HCT116 (cell line): ENCODE results near the gene INHBE.

Source experiments
- EZH2phosphoT487 ChIP-seq: fragments of 200-600 bp; IDR thresholded peaks from 2 replicates; pipeline ENCODE4 v1.6.1; 2018; ENCODE audit warnings: antibody characterized with exemption, borderline replicate concordance
- SRF ChIP-seq: IDR thresholded peaks from 2 replicates; pipeline ENCODE4 v1.6.1; 2012; ENCODE audit warnings: low read depth
- TF ChIP-seq, protein P1 (sequence below), 3 experiments: fragments of 200-600 bp in 1 of 3; sonication (generic) in 1 of 3; IDR thresholded peaks in 2 of 3; conservative IDR thresholded peaks in 1 of 3; 2 replicates each; pipeline ENCODE4 v1.5.1; 2012 to 2017; ENCODE audit warnings: low read depth in 2 of 3, low read length in 2 of 3, antibody characterized with exemption in 1 of 3, borderline replicate concordance in 1 of 3, control low read depth in 1 of 3, mild to moderate bottlenecking in 1 of 3, mixed read lengths in 1 of 3, mixed run types in 1 of 3, moderate library complexity in 1 of 3; ENCODE audit not compliant: insufficient read depth in 1 of 3
- TF ChIP-seq, protein P2 (sequence below): IDR thresholded peaks from 2 replicates; pipeline ENCODE4 v1.6.1; 2012; ENCODE audit warnings: low read depth

DNA sequence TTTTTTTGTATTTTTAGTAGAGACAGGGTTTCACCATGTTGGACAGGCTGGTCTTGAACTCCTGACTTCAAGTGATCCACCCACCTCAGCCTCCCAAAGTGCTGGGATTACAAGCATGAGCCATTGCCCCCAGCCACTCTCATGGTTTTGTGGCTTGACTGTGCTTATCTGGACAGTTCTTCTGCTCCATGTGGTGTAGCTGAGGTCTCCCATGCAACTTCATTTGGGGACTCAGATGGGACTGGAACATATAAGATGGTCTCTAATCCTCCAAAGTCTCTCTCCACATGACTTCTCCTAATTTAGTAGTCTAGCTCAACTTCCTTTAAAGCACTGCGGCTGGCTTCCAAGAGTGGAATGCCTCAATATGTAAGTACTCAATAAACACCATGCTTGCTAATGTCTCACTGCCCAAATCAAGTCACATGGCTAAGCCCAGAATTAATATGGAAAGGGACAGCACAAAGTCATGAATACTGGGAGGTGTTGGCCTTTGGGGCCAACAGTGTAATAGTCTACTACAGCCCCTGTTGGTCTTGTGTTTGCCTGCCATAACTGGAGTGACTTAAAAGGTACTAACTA lies 13.2 kb upstream of the INHBE start:
- TF ChIP-seq SRF: no peak
- no peak for TF ChIP-seq EZH2phosphoT487
- TF ChIP-seq, protein P1, sequence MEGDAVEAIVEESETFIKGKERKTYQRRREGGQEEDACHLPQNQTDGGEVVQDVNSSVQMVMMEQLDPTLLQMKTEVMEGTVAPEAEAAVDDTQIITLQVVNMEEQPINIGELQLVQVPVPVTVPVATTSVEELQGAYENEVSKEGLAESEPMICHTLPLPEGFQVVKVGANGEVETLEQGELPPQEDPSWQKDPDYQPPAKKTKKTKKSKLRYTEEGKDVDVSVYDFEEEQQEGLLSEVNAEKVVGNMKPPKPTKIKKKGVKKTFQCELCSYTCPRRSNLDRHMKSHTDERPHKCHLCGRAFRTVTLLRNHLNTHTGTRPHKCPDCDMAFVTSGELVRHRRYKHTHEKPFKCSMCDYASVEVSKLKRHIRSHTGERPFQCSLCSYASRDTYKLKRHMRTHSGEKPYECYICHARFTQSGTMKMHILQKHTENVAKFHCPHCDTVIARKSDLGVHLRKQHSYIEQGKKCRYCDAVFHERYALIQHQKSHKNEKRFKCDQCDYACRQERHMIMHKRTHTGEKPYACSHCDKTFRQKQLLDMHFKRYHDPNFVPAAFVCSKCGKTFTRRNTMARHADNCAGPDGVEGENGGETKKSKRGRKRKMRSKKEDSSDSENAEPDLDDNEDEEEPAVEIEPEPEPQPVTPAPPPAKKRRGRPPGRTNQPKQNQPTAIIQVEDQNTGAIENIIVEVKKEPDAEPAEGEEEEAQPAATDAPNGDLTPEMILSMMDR (IDR thresholded peaks at IDR 0.05 in 2 of 3, conservative IDR thresholded peaks at IDR 0.05 in 1 of 3; ENCODE audit: borderline replicate concordance in 1 of 3, insufficient read depth in 1 of 3, low read depth in 2 of 3, low read length in 2 of 3): no peak
- TF ChIP-seq, protein P2, sequence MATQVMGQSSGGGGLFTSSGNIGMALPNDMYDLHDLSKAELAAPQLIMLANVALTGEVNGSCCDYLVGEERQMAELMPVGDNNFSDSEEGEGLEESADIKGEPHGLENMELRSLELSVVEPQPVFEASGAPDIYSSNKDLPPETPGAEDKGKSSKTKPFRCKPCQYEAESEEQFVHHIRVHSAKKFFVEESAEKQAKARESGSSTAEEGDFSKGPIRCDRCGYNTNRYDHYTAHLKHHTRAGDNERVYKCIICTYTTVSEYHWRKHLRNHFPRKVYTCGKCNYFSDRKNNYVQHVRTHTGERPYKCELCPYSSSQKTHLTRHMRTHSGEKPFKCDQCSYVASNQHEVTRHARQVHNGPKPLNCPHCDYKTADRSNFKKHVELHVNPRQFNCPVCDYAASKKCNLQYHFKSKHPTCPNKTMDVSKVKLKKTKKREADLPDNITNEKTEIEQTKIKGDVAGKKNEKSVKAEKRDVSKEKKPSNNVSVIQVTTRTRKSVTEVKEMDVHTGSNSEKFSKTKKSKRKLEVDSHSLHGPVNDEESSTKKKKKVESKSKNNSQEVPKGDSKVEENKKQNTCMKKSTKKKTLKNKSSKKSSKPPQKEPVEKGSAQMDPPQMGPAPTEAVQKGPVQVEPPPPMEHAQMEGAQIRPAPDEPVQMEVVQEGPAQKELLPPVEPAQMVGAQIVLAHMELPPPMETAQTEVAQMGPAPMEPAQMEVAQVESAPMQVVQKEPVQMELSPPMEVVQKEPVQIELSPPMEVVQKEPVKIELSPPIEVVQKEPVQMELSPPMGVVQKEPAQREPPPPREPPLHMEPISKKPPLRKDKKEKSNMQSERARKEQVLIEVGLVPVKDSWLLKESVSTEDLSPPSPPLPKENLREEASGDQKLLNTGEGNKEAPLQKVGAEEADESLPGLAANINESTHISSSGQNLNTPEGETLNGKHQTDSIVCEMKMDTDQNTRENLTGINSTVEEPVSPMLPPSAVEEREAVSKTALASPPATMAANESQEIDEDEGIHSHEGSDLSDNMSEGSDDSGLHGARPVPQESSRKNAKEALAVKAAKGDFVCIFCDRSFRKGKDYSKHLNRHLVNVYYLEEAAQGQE: no peak
